Neural cell (in vitro differentiated cells): ENCODE data around the gene GJE1.

ENCODE experiments used
- CTCF ChIP-seq: fragments of 450-650 bp; IDR thresholded peaks from 2 replicates; pipeline ENCODE4 v1.5.1; 2014; ENCODE audit warnings: antibody characterized with exemption, mild to moderate bottlenecking, moderate library complexity; ENCODE audit not compliant: poor library complexity, severe bottlenecking
- EZH2 ChIP-seq: fragments of 200-600, 300-800 bp; shearing (Covaris generic), sonication (generic); IDR thresholded peaks from 2 replicates; pipeline ENCODE4 v1.6.1; 2014; ENCODE audit warnings: antibody characterized with exemption, low read length, borderline replicate concordance, mild to moderate bottlenecking; ENCODE audit not compliant: insufficient read depth, poor library complexity, severe bottlenecking
- POLR2AphosphoS5 ChIP-seq: IDR thresholded peaks from 2 replicates; pipeline ENCODE4 v1.6.1; 2012
- RAD21 ChIP-seq: fragments of 450-650 bp; conservative IDR thresholded peaks from 2 replicates; pipeline ENCODE4 v1.6.1; 2014; ENCODE audit warnings: antibody characterized with exemption, mild to moderate bottlenecking, moderate library complexity
- SMC3 ChIP-seq: fragments of 450-650 bp; conservative IDR thresholded peaks from 2 replicates; pipeline ENCODE4 v1.6.1; 2014; ENCODE audit warnings: antibody characterized with exemption, mild to moderate bottlenecking, moderate library complexity; ENCODE audit not compliant: poor library complexity
- TAF1 ChIP-seq: IDR thresholded peaks from 2 replicates; pipeline ENCODE4 v1.6.1; 2012; ENCODE audit warnings: low read depth
- TF ChIP-seq, protein P1 (sequence below): IDR thresholded peaks from 2 replicates; pipeline ENCODE4 v1.6.1; 2012; ENCODE audit warnings: borderline replicate concordance

- peak; percentile 99 for TF ChIP-seq CTCF
- TF ChIP-seq POLR2AphosphoS5, result peak; percentile 93
- TF ChIP-seq SMC3, result peak; percentile 93
- peak; percentile 95 for TF ChIP-seq RAD21
- no peak for TF ChIP-seq EZH2
- no peak for TF ChIP-seq TAF1
- TF ChIP-seq, protein P1, sequence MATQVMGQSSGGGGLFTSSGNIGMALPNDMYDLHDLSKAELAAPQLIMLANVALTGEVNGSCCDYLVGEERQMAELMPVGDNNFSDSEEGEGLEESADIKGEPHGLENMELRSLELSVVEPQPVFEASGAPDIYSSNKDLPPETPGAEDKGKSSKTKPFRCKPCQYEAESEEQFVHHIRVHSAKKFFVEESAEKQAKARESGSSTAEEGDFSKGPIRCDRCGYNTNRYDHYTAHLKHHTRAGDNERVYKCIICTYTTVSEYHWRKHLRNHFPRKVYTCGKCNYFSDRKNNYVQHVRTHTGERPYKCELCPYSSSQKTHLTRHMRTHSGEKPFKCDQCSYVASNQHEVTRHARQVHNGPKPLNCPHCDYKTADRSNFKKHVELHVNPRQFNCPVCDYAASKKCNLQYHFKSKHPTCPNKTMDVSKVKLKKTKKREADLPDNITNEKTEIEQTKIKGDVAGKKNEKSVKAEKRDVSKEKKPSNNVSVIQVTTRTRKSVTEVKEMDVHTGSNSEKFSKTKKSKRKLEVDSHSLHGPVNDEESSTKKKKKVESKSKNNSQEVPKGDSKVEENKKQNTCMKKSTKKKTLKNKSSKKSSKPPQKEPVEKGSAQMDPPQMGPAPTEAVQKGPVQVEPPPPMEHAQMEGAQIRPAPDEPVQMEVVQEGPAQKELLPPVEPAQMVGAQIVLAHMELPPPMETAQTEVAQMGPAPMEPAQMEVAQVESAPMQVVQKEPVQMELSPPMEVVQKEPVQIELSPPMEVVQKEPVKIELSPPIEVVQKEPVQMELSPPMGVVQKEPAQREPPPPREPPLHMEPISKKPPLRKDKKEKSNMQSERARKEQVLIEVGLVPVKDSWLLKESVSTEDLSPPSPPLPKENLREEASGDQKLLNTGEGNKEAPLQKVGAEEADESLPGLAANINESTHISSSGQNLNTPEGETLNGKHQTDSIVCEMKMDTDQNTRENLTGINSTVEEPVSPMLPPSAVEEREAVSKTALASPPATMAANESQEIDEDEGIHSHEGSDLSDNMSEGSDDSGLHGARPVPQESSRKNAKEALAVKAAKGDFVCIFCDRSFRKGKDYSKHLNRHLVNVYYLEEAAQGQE, result peak; percentile 57
These were observed 14.3 kb downstream of the GJE1 start, which contains the start of the genes NMBR and VTA1 for GRCh38 chr6:142146828-142147662.
